Panc1 (cell line): Measurements from ENCODE around the gene MYLK. TPM values are rescaled to one million over a fixed set of nuclear protein-coding genes. Genes with fewer than 3 reads are reported as not detected.

ENCODE experiments used
- ATAC-seq: fragments of 200-7000 bp; cut with Tn5 transposase; 2 replicates; pipeline ENCODE4 v1.9.1; 2020; ENCODE audit warnings: mild to moderate bottlenecking, moderate library complexity
- BruUV-seq: library from RNA; stranded (reverse); fragments of 400-500 nt; replicated peaks from 2 replicates; lab custom pipeline; 2021; lab: Mats Ljungman, UMichigan
- CTCF ChIA-PET: fragments of 300-600 bp; sonication (Branson Sonifier 250); formaldehyde crosslinking; loops from one replicate; lab custom pipeline; 2022; ENCODE audit warnings: antibody characterized with exemption; lab: Charles Lee
- POLR2A ChIA-PET: fragments of 300-600 bp; sonication (Branson Sonifier 250); formaldehyde crosslinking; loops from one replicate; lab custom pipeline; 2022; ENCODE audit warnings: antibody characterized with exemption; lab: Charles Lee
- DNase-seq: peaks from one replicate; pipeline ENCODE4 v3.0.0-alpha.2; 2010; ENCODE audit warnings: low read depth, low spot score
- H3K27ac ChIP-seq: 2 replicates; pipeline ENCODE4 v1.5.1; 2011; ENCODE audit warnings: mild to moderate bottlenecking, low read length, inconsistent platforms
- H3K27me3 ChIP-seq: fragments of 200-500 bp; sonication (Bioruptor generic); 2 replicates; pipeline ENCODE4 v1.6.0; 2014; ENCODE audit warnings: low read length, inconsistent platforms; ENCODE audit not compliant: control insufficient read depth, insufficient read depth
- H3K36me3 ChIP-seq: fragments of 200-500 bp; sonication (Bioruptor generic); 2 replicates; pipeline ENCODE4 v1.5.1; 2014; ENCODE audit warnings: inconsistent platforms, mild to moderate bottlenecking, low read length, moderate library complexity; ENCODE audit not compliant: control insufficient read depth, insufficient read depth
- H3K4me1 ChIP-seq: 2 replicates; pipeline ENCODE4 v1.5.1; 2011; ENCODE audit warnings: inconsistent platforms, mild to moderate bottlenecking, low read length, moderate library complexity; ENCODE audit not compliant: control insufficient read depth, insufficient read depth
- H3K4me3 ChIP-seq, 2 experiments: 2 replicates each; pipeline ENCODE4 v1.5.1; 2011 to 2012; ENCODE audit warnings: low read depth in 2 of 2, low read length in 2 of 2, mild to moderate bottlenecking in 2 of 2, inconsistent platforms in 1 of 2, moderate library complexity in 1 of 2
- H3K9me3 ChIP-seq: fragments of 200-500 bp; sonication (Bioruptor generic); 2 replicates; pipeline ENCODE4 v1.5.1; 2014; ENCODE audit warnings: low read depth, mild to moderate bottlenecking, inconsistent platforms, low read length, moderate library complexity; ENCODE audit not compliant: control insufficient read depth, insufficient read depth
- POLR2AphosphoS5 ChIP-seq: IDR thresholded peaks from 2 replicates; pipeline ENCODE4 v1.6.1; 2012; ENCODE audit warnings: mild to moderate bottlenecking, low read depth, low read length, moderate library complexity
- REST ChIP-seq, 2 experiments: IDR thresholded peaks; 2 replicates each; pipeline ENCODE4 v1.6.1; 2011 to 2012; ENCODE audit warnings: low read depth in 2 of 2, control low read depth in 1 of 2, low read length in 1 of 2, mild to moderate bottlenecking in 1 of 2, moderate library complexity in 1 of 2; ENCODE audit not compliant: insufficient read depth in 1 of 2
- SIN3A ChIP-seq: IDR thresholded peaks from 2 replicates; pipeline ENCODE4 v1.6.1; 2012; ENCODE audit warnings: low read depth, mild to moderate bottlenecking, low read length, moderate library complexity, borderline replicate concordance; ENCODE audit not compliant: insufficient read depth
- TCF7L2 ChIP-seq: IDR thresholded peaks from 2 replicates; pipeline ENCODE4 v1.6.1; 2011; ENCODE audit warnings: mild to moderate bottlenecking, low read depth, low read length, inconsistent platforms
- in situ Hi-C: cut with HindIII; loops from 2 replicates; pipeline ENCODE4 v1.10.0; 2016; ENCODE audit warnings: low sequenced_read_pairs, low pct_unique_long_range_greater_than_20kb
- intact Hi-C: fragments of 100-400 bp; cut with micrococcal nuclease; formaldehyde crosslinking; loops from one replicate; pipeline ENCODE4 v1.10.0; 2022; ENCODE audit not compliant: unreplicated experiment
- total RNA-seq: library from RNA; stranded (reverse); gene quantifications from one replicate; pipeline ENCODE4 v1.2.1, GENCODE V29; 2021; ENCODE audit not compliant: unreplicated experiment
- TF ChIP-seq, protein P1 (sequence below): fragments of 450-650 bp; IDR thresholded peaks from 2 replicates; pipeline ENCODE4 v1.5.1; 2017; ENCODE audit warnings: mild to moderate bottlenecking

Gene MYLK
- total RNA-seq, 1 experiment from 2014 or later = 29.7 TPM

- Histone ChIP-seq H3K27me3 (peaks cover 10% of the 10 kb centered on the region), H3K36me3 (no peaks in the 10 kb centered on the region), H3K9me3 (no peaks in the 10 kb centered on the region), H3K27ac (no peak overlapping the region), H3K4me1 (peaks cover 5% of the 10 kb centered on the region; the same call in 1 of the 2 replicates), H3K4me3 (no peak overlapping the region; a peak in 1 of 4 replicates)
- intact Hi-C loops (no loop called here), in situ Hi-C loops (no loop called here)
- TF ChIP-seq REST (IDR thresholded peaks at IDR 0.05; ENCODE audit: insufficient read depth in 1 of 2, low read depth in 2 of 2, low read length in 1 of 2) (no peak), TCF7L2 (no peak)
- TF ChIP-seq, protein P1, sequence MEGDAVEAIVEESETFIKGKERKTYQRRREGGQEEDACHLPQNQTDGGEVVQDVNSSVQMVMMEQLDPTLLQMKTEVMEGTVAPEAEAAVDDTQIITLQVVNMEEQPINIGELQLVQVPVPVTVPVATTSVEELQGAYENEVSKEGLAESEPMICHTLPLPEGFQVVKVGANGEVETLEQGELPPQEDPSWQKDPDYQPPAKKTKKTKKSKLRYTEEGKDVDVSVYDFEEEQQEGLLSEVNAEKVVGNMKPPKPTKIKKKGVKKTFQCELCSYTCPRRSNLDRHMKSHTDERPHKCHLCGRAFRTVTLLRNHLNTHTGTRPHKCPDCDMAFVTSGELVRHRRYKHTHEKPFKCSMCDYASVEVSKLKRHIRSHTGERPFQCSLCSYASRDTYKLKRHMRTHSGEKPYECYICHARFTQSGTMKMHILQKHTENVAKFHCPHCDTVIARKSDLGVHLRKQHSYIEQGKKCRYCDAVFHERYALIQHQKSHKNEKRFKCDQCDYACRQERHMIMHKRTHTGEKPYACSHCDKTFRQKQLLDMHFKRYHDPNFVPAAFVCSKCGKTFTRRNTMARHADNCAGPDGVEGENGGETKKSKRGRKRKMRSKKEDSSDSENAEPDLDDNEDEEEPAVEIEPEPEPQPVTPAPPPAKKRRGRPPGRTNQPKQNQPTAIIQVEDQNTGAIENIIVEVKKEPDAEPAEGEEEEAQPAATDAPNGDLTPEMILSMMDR = peak; percentile 74
- POLR2A ChIA-PET = no interaction called here
- ATAC-seq (no peak), DNase-seq (no peak)
- CTCF ChIA-PET = interaction anchor here (1.1 kb wide), 1 partner anchor 406 kb away, joined by 3 read pairs; no protein-coding TSS in a partner anchor
- BruUV-seq = TSS peak; percentile 53
Observed at GRCh38 chr3:123880998-123881561, 3.1 kb downstream of the MYLK start.

DNA sequence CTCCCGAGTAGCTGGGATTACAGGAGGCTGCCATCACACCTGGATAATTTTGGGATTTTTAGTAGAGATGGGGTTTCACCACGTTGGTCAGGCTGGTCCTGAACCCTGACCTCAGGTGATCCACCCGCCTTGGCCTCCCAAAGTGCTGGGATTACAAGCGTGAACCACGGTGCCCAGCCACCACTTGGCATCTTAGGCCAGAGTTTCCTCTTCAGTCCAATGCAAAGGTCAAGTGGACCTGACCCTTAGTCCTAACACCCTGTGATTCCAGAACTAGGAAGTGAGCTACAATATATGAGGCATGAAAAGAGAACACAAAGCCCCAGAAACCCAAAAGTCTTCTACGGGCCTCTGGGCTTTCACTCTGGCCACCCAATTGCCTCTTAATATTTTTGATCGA is 5.3 kb downstream of the MYLK start:
- no peak for ATAC-seq
- H3K27me3 ChIP-seq = 0 out of 2 replicates have a peak, but pooled peaks cover 3% of the 10 kb centered on the region
- no peak overlapping the region for H3K4me3 ChIP-seq
- POLR2A ChIA-PET = no interaction called here
- no peaks in the 10 kb centered on the region for H3K9me3 ChIP-seq
- H3K36me3 ChIP-seq = no peaks in the 10 kb centered on the region
- CTCF ChIA-PET = no interaction called here
- no TSS peak for BruUV-seq
- no peak overlapping the region for H3K27ac ChIP-seq
- H3K4me1 ChIP-seq = peaks cover 5% of the 10 kb centered on the region; the same call in 1 of the 2 replicates
- in situ Hi-C loops (no loop called here), intact Hi-C loops (no loop called here)
- TF ChIP-seq, protein P1 = no peak
- TF ChIP-seq REST (IDR thresholded peaks at IDR 0.05; ENCODE audit: insufficient read depth in 1 of 2, low read depth in 2 of 2, low read length in 1 of 2) (no peak), SIN3A (no peak), POLR2AphosphoS5 (no peak), TCF7L2 (no peak)
- DNase-seq = no peak
